ENCODE measurements around the gene IFNA1. TPM values are rescaled to one million over a fixed set of nuclear protein-coding genes. Genes with fewer than 3 reads are reported as not detected.
"Not testable (repeated sequence)": the region's sequence is repeated elsewhere in the genome, so short reads cannot be mapped to it uniquely, and the experiment has no call there.

Gene IFNA1
- total RNA-seq, 1 experiment from 2014 or later = not detected

DNA sequence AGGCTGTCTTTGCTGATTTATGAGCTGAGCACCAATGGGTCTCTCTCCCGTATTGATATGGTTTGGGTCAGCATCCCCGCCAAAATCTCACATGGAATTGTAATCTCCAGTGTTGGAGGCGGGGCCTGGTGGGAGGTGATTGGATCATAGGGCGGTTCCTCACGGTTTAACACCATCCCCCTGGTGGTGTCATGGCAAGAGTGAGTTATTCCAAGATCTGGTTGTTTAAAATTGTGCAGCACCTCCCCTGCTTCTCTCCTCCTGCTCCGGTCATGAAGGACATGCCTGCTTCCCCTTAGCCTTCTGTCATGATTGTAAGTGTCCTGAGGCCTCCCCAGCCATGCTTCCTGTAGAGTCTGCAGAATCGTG, 5.2 kb upstream of the IFNA1 start:
- in situ Hi-C loops (cut with HindIII; ENCODE audit: low sequenced_read_pairs); DNase-seq (ENCODE audit: low spot score): not testable (repeated sequence)

DNA sequence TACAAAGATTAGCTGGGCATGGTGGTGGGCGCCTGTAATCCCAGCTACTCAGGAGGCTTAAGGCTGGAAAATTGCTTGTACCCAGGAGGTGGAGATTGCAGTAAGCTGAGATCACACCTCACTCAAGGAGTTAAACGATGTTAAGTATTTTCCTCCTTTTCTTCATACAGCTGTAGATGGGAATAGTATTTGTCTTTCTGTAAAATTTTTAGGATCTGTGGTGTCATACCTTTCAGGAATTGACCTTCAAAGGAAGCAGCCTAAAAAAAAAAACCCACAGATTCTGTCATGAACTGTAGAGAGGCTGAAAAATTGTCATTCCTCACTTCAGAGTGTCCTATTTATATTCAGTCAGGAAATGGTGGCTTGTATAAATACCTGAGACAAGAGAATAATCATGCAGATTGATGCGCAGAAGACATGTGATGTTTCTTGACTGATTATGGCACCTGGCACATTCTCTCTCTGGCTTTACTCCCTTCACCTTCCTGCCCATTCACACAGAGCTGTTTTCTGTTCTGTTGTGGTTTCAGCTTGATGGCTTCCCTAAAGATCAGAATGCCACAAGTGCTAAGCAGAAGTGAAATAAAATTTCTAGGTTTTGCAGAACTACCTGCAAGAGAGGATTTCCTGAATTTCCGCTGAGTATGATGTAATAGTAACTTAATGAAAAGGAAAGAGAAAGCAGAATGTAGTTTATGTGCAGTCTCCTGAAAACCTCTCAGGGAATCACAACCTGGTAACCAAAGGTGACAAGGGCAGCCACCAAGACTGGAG, 3.8 kb downstream of the IFNA1 start:
- no peak for DNase-seq (ENCODE audit: low spot score)
- in situ Hi-C loops (cut with HindIII; ENCODE audit: low sequenced_read_pairs) = no loop called here

DNA sequence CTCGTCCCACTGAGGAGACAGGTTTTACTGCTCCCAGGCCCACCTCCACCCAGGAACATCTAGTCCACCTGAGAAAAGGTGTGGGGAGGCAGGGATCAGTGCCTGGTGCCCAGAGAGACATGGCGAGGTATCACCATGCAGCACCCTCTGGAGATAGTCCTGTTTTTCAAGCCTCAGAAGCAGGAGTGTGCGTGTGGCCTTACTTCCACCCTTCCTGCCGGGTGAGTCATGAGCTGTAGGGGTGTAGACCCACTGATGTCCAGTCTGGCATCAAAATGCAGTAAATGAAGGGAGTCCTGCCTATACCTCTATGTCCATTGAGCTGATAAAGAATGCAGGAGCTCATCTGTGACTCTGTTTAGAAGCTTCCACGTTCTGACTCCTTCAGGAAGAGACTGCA, 9.1 kb downstream of the IFNA1 start:
- DNase-seq (ENCODE audit: low spot score); in situ Hi-C loops (cut with HindIII; ENCODE audit: low sequenced_read_pairs): not testable (repeated sequence)

DNA sequence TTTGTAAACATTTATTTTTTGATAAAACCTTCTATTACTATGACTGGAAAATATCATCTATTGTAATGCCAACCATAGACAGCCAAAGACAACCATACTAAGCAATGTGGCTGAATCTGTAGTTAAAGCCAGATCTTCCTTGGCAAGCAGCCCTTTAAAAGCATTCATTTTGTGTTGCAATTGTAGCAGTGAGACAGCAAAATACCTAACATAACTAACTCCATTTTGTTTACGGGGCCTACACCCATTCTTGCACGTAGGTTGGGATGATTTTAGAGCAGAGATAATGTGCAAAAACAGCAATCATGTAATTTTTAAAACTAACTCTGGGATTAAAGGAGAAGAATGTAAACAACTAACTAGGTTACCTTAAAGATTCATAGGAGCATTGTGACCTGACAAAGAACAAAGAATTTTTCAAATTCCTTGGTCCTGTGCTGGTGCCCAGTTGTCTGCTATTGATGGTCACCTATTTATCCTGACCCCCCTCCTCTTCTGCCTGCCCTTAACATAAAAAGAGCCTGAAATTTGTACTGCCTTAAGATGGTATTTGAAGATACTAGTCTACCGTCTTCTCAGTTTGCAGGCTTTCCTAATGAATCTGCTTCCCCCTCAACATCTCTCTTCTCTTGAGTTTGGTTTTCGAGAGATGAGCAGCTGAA, 10.6 kb downstream of the IFNA1 start:
- DNase-seq (ENCODE audit: low spot score) = no peak
- in situ Hi-C loops (cut with HindIII; ENCODE audit: low sequenced_read_pairs) = no loop called here

DNA sequence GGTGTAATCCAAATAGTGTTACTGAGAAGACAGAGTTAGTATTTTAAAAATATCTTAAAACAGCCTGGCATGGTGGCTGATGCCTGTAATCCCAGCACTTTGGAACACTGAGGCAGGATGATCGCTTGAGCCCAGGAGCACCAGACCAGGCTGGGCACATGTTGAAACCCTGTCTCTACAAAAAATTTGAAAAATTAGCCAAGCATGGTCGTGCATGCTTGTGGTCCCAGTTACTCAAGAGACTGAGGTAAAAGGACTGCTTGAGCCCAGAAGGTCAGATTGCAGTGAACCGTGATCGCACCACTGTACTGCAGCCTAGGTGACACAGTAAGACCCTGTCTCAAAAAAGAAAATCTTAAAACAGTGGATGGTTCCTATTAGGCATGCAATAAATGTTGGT, 12.4 kb downstream of the IFNA1 start:
- in situ Hi-C loops (cut with HindIII; ENCODE audit: low sequenced_read_pairs) = no loop called here
- no peak for DNase-seq (ENCODE audit: low spot score)

DNA sequence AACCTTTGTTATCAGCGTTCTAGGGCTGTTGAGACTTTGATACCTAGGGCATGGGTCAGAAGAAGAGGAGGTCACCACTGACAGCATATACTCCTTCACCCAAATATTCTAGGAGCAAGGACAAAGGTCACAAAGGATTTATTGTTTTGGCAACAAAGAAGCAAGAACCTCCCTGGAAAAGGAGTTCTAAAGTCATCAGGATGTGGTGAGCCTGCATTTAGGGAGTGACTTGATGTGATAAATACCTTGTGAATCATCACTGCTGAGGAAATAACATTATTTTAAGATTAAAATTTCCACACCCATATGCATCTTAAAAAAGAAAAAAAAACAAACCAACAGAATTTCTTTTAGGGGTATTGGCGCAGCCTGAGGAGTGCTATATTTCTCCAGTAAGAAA, 13.9 kb downstream of the IFNA1 start:
- no peak for DNase-seq (ENCODE audit: low spot score)
- in situ Hi-C loops (cut with HindIII; ENCODE audit: low sequenced_read_pairs) = no loop called here

DNA sequence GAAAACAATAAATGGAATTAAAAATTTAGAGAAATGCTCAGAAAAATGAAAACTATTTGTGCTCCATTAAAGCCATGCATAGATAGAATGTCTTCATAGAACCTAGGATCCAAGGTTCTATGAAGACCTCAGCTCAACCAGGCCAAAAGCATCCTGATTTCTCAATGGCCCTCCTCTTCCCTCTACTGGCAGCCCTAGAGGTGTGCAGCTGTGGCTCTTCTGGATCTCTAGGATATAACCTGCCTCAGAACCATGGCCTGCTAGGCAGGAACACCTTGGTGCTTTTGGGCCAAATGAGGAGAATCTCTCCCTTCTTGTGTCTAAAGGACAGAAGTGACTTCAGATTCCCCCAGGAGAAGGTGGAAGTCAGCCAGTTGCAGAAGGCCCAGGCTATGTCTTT, 15.1 kb downstream of the IFNA1 start:
- peak; percentile 46 for DNase-seq (ENCODE audit: low spot score)
- in situ Hi-C loops (cut with HindIII; ENCODE audit: low sequenced_read_pairs) = no loop called here

DNA sequence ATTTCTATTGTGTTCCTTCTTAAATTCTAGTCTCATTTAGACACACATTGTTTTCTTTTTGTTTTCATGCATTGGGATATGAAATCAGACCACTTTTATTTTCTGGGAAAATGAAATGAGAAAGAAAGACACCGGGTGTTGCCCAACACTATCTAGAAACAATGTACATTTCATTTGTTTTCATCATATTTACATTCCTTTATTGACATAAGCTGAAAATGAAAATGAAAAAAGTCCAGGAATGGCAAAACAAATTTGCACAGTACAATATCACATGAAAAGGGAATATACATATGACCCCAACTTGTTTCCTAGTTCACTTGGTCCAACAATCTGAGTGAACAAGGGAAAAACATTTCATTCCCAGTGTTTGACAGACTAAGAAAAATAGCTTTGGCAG, 21.1 kb downstream of the IFNA1 start:
- in situ Hi-C loops (cut with HindIII; ENCODE audit: low sequenced_read_pairs) = no loop called here
- DNase-seq (ENCODE audit: low spot score) = no peak

DNA sequence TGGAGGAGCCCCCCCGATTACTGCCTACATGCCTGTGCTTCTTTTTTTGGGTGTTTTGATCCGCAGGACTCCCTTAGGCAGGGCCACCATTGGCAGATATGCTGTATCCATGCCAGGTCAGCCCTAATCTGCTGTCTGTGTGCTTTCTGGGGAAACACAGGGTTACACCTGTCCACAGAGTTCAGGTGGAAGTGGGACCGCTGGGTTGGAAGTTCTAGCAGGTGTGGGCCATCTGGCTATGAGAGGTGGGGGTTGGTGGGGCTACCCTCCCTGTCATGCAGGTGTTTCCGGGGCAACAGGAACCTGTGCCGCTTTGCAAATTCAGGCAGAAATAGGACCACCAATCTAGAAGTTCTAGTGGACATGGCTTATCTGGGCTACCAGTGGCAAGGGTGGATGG, 24.9 kb downstream of the IFNA1 start:
- no peak for DNase-seq (ENCODE audit: low spot score)
- in situ Hi-C loops (cut with HindIII; ENCODE audit: low sequenced_read_pairs) = no loop called here

DNA sequence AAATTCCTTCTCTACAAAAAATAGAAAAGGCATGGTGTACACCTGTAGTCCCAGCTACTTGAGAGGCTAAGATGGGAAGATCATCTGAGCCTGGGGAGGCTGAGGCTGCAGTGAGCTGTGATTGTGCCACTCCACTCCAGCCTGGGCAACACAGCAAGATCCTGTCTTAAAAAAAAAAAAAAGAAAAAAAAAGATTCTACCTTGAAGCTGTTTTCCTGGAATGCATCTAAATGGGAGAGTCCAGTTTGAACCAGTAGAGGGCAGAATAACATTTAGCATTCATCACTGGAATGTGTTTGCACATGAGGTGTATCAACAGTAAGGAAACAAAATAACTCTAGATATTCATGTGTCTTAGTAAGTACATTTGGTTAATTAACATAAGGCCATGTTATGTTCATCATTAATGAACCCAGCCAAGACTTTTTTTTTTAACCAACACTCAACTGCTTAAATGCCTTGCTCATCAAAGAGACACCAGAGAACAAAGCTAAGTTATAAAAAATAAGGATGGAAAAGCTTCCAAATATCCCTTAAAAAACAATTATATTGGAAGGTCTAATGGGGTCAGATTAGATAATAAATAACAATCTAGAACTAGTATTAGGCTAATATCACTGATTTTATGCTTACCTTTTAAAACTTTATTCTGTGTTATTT, 25.8 kb downstream of the IFNA1 start:
- in situ Hi-C loops (cut with HindIII; ENCODE audit: low sequenced_read_pairs) = no loop called here

DNA sequence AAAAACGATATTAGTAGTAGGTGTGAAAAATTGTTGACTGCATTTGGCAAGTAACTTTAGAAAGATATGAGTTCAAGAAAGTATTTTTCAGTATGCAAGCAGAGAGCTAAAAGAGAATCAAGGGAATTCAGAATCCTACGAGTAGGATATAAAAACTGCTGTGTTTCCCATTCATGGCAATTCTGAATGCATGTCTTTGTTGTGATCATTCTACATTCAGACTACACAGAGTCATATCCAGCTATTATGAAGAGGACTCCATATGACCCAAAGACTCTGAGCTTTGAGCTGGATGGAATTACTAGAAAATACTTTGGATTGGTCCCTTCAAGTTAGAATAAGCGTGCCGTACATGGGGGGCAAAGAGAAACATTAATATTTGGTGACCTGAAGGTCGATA, 29.9 kb downstream of the IFNA1 start:
- DNase-seq (ENCODE audit: low spot score) = no peak
- in situ Hi-C loops (cut with HindIII; ENCODE audit: low sequenced_read_pairs) = no loop called here

More for the DNA sequence above, 25.8 kb downstream of the IFNA1 start:
- peak; percentile 21 for DNase-seq (ENCODE audit: low spot score)

DNA sequence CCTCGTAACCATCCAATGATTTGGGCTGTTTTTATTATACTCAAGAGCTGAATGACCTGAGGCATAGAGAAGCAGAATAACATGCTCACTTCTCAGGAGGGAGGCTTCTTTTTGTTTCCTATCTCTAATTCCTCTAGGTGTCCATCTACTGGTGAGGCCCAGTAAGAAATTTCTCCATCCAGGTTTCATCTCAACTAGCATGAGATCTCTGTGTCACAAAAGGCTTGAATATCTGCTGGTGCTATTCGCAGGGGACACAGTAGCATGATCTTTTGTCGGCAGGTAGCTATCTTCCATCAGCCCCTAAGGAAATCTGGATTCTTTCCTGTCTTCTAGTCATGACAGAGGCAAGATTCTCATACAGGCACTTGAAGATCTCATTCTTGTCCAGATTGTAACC, 33.0 kb downstream of the IFNA1 start:
- in situ Hi-C loops (cut with HindIII; ENCODE audit: low sequenced_read_pairs) = no loop called here
- DNase-seq (ENCODE audit: low spot score) = no peak

DNA sequence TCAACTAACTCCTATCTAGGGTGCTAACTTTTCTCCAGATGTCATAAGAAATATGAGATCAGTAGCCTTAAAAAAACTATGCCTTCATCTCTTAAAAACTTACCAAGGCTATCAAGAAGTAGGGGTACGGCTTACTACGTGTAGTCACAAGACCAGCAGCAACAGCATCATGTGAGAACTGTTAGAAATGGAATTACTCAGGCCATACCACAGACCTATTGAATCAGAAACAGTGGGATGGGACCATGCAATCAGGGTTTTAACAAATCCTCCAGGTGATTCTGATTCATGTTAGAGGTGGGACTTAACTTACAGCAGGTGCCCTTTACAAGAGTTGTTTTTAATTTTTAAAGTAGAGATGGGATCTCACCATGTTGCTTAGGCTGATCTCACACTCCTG, 37.2 kb downstream of the IFNA1 start:
- no peak for DNase-seq (ENCODE audit: low spot score)
- in situ Hi-C loops (cut with HindIII; ENCODE audit: low sequenced_read_pairs) = no loop called here

DNA sequence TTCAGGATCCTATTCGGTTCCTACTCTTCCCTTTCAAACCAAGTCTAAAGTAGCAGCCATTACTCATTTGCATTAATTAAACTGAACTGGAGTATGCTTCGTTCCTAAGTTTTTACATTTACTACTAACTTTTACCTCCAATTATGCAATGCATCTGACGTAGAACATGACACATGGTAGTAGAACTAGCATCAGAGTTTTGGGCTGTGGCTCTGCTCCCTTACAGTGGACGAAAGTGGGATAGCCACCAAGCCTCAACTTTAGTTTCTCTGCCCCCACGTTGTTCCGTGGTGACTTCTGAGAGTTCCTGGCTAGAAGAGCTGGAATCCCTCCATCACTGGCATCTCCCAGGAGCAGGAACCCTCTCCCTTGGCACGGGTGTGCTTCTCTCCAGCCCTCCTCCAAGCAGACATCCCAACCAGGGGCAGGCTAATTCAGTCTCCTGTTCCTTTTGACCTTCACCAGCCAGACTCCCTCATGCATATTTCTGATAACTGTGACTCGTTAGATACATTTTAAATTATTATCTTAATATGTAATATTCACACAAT, 39.0 kb downstream of the IFNA1 start:
- no peak for DNase-seq (ENCODE audit: low spot score)
- in situ Hi-C loops (cut with HindIII; ENCODE audit: low sequenced_read_pairs) = no loop called here

DNA sequence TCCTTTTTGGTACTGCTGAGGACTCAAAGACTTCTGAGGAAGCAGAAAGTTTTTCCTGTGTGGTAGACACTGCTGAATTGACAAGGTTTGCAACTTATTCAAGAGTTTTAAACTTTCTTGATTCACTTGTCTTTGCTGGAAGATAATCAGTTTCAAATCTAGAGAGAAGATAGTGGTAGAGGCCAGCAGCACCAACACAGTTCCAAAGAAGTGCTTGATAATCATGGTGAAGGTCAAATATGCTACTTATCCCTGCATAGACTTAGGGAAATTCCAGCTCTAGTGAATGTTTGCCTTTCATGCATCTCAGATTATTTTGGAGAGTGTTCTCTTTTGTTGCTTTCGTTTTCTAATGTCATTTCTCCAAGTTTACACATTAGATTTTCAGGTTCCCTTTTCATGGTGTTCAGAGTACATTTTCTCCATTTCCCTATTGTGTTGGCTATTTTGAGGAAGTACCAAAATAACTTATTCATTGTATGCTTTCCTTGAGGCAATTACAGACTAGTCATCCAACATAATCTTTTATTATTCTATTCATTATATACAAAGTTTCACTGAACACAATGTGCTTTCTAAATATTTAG, 41.3 kb downstream of the IFNA1 start:
- DNase-seq (ENCODE audit: low spot score) = no peak
- in situ Hi-C loops (cut with HindIII; ENCODE audit: low sequenced_read_pairs) = no loop called here

DNA sequence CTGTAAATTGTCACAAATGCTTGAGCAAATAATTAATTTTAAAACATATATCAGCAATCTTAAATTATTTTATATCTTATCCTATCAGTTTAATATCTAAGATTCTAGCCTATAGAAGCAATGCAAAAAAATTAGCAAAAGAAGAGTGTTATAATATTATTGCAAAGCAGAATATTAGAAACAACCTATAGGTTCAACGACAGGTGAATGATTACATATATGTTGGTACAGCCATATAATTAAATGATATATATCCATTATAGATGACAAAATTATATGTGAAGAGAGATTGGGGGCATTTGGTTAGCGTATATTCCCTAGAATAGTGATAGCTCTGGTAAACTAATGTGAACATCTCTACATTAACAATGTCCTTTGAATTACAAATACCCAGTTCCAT, 42.0 kb downstream of the IFNA1 start, which contains the start of gene IFNE:
Gene IFNE (minus strand): TSS at position 101 of the 400 bp plus-strand sequence. CDS start 619 bp downstream, outside the sequence.
- no peak for DNase-seq (ENCODE audit: low spot score)
- in situ Hi-C loops (cut with HindIII; ENCODE audit: low sequenced_read_pairs) = no loop called here

Data from G401 (cell line).